GM21825 (cell line): ENCODE data around the gene GLIS2.

Source experiments
- ATAC-seq: cut with Tn5 transposase; IDR thresholded peaks from one replicate; pipeline ENCODE4 v1.9.1; 2021; ENCODE audit warnings: mild to moderate bottlenecking, moderate library complexity; ENCODE audit not compliant: unreplicated experiment

GLIS2 gene

DNA sequence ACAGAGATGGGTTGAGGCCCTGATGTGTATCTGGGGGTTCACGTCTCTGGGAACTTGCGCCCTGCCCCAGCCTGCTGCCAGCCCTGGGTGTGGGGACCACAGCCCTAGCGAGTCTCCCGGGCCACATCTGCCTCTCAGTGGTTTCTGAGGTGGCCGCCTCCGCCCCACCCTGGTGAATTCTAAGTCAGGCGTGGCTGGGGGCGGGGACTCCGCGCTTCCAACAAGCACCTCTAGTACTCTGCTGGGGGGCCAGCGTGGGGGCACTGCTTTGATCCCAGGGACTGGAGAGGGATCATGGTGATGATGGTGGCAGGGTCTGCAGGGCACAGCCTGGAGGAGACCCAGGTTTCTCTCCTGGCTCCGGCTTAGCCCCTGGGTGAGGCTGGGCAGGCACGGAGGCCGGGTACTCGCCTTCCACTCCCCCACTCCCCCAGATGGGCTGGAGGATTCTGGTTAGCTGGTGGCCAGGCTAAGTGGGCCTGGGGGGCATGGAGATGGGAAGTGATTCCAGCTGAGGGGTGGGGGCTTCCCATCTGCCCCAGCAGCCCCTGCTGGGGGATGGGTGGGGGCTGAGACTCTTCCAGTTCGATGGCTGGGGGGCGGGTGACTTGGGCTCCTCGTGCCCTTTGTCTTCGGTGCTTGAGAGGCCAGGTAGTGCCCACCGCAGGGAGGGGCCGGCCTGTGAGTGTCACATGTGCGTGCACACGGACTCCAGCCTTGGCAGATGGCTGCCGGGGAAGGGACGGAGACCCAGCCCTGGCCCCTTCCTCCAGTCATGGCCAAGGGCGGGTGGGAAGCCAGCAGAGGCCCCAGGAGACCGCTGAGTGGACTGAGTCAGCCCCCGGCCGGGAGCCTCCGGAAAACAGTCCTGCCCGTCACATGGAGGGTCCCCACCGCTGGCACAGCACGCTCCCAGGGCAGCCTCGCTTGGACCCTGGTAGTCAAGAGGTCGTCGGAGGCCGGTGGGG lies 3.9 kb downstream of the GLIS2 start:
- ATAC-seq = no peak

DNA sequence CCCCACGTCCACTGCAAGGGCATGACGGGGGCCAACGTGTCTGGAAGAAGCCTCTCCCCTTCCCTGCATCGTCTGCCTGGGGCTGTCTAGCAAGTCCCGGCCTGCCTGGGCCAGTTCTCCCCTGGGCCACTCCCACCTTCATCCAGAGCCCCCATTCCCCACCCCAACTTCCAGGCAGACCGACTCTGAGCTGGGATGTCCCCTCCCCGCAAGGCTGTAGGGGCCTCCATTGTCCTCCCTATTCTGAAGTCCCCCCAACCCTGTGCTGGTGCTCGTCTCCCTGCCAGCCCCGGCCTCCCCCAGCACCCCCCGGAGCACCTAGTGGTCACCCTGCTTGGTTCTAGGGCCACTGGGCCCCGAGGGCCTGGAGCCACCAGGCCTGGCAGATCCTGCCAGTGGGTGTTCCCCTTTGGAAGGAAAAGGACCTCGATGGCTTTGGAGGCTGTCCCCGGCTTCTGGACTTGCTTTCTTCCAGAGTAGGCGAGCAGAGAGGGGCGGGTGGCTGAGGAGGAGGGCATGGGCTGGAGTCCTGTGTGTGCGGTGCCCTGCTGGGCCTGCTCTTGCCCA lies 4.8 kb downstream of the GLIS2 start:
- ATAC-seq = no peak

GRCh38 chr16:4321286-4322120 lies 5.6 kb downstream of the GLIS2 start:
- ATAC-seq = no peak

DNA sequence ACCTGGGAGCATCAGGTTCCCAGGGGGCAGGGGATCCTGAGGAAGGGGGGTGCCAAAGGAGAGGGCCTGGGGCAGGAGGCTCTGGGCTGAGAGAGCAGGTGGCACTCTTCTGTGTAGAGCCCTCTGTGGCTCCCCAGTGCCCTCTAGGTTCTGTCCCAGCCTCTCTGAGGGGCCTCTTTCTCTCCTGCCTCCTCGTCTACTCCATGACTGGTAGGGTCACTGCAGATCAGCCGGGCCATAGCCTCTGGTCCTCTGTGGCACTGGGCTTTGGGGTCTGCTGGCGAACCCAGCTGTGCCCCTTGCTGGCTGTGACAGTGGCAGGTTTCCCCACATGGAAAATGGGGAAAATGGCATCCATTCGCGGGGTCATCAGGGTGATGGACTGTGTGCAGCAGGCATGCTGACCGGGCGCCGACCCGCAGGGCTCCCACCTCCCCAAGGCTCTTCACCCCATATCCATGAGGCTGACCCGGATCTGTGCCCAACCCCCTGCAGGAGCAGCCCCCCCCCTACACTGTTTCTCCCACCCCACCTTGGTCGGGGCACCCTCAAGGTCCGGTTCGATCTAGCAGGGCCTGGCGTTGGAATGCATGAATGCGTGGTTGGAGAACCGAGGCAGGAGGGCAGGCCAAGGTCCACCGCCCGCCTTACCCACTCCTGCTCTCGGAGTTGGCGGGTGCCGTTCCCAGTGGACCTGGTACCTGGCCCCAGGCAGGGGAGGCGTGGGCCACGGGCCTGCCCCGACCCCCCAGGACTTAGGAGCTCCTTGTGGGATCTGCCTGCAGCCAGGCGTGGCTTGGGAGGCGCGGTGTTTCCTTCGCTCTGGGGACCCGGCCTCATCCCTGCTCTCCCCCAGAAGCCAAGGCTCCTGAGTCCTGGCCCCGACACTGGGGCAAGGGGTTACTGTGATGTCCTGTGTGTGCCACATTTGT lies 6.5 kb downstream of the GLIS2 start:
- ATAC-seq = no peak

- ATAC-seq = no peak
These were observed 7.4 kb downstream of the GLIS2 start for GRCh38 chr16:4323071-4323844.

DNA sequence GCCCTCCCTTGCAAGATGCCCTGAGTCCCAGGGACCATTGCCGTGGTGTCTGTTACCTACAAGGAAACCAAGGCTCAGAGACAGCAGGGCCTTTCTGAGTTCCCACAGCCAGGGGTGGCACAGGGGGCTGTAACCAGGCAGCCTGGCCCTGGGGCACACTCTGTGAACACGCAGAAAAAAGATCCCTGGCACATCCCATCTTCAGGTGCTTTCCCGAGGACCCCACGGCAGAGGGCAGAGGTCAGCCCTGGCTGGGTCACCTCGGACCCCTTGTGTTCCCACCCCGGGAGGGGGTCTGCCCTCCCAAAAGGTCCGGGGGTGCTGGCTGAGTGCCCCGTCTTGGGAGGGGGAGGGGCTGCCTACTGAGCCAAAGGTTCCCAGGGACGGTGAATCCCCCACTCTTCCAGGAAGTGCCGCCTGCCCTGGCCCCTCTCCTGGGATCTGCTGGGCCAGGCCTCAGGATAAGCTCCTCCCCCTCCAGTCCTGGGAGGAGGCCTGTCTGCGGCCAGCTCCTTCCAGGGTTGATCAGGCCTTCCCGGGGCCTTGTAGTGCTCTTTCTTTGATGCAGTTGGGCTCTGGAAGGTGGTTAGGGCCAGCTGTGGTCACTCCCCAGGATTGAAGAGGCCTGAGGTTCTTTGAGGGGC lies 8.1 kb downstream of the GLIS2 start:
- ATAC-seq = no peak

GRCh38 chr16:4324492-4325252 lies 8.8 kb downstream of the GLIS2 start:
- no peak for ATAC-seq

GRCh38 chr16:4325253-4325758 lies 9.4 kb downstream of the GLIS2 start:
- no peak for ATAC-seq

DNA sequence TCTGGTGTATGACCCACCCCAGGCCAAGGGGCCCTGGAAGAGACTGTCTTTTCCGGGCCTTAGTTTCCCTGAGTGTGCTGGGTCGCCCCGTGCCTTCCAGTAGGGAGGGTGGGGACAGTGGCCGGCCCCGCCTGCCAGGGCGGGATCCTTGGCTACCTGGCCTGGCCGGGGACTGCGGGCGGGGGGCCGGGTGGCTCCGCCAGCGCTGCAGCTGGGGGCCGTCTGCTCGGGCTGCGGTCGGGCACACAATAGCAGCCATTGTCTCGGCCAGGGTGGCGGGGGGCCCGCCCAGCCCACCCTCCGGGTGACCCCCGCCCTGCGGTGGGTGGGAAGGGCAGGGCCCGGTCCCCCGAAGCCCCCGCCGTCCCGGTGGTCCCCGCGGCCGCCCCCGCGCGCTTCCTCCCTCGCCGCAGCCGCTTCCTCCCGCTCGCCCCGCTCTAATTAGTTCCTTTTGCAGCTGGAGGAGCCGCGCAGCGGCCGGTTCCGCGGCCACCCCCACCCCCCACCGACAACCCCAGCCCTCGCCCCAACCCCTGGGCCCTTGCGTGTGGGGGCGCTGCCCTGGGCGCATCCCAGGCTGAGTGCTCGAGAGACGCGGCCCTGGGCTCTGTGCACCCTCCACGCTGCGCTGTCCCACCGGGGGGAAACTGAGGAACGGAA lies 11.6 kb downstream of the GLIS2 start:
- no peak for ATAC-seq

GRCh38 chr16:4328046-4328781 lies 12.3 kb downstream of the GLIS2 start:
- ATAC-seq = no peak

DNA sequence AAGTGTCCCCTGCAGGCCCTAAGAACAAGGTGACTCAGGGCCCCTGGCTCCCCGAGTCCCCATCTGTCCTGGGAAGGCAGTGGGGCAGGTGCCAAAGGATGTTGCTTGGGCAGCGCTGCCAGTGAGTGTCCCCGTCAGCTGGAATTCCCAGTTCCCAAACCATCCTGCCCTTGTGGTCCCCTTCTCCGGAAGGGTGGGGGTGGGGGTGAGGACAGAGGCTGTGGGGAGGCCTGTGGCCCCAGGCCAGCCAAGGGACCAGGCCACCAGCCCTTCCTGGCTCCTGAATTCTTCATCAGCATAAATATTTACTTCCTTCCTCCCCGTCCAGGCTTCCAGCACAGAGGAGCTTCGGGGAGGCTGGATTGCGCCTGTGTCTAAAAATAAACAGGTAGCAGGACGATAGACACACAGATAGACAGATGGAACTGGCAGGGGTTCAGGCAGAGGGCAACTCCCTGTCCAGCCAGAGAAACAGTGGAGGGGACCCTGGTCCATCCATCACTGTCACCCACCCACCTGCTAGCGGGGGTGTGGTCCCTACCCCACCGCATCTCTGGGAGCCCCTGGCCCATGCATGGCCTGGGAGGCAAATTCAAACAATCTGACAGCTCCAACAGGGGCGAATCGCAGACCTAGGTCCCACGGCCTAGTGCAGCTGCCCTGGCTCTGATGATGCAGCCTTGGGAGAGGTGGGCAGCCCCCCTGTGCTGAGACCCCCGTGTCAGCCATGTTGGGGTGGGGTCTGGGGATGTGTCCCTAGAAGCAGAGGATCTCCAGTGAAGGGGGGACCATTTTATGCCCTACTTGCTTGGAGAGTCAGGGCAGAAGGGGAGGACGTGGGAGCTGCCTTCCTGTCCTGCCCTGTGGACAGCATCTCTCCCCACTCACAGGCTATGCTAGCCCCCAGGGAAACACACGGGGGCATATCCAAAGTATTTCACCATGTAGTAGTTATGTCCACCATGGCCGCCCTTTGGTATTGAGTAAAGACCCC lies 13.2 kb downstream of the GLIS2 start:
- no peak for ATAC-seq

DNA sequence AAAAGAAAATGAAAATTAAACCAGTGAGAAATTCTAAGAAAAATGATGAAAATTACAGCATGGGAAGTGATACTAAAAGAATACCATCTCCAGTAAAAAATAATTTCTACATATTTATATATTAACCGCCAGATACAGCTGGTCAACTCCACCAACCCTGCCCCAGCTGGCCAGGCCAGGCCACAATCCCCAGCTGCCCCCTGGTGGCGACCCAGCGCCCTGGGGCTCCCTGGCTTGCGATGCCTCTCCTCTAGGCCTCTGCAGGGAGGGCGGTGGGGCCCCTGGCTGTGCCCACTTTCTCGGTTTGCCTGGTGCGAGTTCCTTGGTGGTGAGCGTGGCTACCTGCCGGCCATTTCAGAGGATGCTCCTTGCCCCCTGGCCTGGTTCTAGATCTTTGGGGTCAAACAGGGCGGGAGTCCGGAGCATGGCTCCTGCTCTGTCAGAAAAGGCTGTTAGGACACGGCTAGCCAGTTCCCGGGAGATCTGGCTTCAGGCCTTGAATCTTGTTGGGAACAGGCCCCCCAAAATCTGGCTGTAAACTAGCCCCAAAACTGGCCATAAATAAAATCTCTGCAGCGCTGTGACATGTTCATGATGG lies 14.5 kb downstream of the GLIS2 start:
- no peak for ATAC-seq

GRCh38 chr16:4332083-4332482 lies 16.2 kb downstream of the GLIS2 start:
- no peak for ATAC-seq

GRCh38 chr16:4332623-4333307 lies 16.9 kb downstream of the GLIS2 start:
- no peak for ATAC-seq

GRCh38 chr16:4333308-4333638 lies 17.4 kb downstream of the GLIS2 start:
- no peak for ATAC-seq
